Upper lobe of left lung (tissue), 4 donors: Measurements from ENCODE around the gene PCCB.

ENCODE experiments used
- EP300 ChIP-seq, 4 donors: sonication (generic); formaldehyde crosslinking; IDR thresholded peaks; one replicate each; pipeline ENCODE4 v1.5.1; 2017; ENCODE audit warnings: antibody characterized with exemption in 4 of 4, control low read depth in 2 of 4
- POLR2AphosphoS5 ChIP-seq, 2 donors: sonication (generic); formaldehyde crosslinking; IDR thresholded peaks; one replicate each; pipeline ENCODE4 v1.5.1; 2017; ENCODE audit warnings: antibody characterized with exemption in 2 of 2

GRCh38 chr3:136377508-136377907 is 127.4 kb downstream of the PCCB start:
- TF ChIP-seq POLR2AphosphoS5 (IDR thresholded peaks at IDR 0.05), result no peak
- no peak for TF ChIP-seq EP300 (IDR thresholded peaks at IDR 0.05)
